ENCODE results near the gene SYNPR. TPM values are rescaled to one million over a fixed set of nuclear protein-coding genes. Genes with fewer than 3 reads are reported as not detected.

Gene SYNPR
- polyA plus RNA-seq, 1 donor from 2014 or later = 2.0 TPM

- Histone ChIP-seq H3K36me3 (ENCODE audit: insufficient read depth, low read length) (no peaks in the 10 kb centered on the region), H3K9me2 (ENCODE audit: insufficient read depth, low read length) (no peaks in the 10 kb centered on the region), H2AFZ (ENCODE audit: low read depth, low read length) (no peak overlapping the region), H3K4me2 (ENCODE audit: low read length) (no peak overlapping the region), H3K27ac (ENCODE audit: low read length) (no peak overlapping the region), H3K4me3 (ENCODE audit: low read length) (no peak overlapping the region), H3F3A (ENCODE audit: insufficient read depth, low read length, poor library complexity, severe bottlenecking) (no peaks in the 10 kb centered on the region), H3K79me2 (replicated peaks; ENCODE audit: insufficient read depth, low read length) (no peaks in the 10 kb centered on the region), H3K9me3 (ENCODE audit: low read length) (no peaks in the 10 kb centered on the region), H3K27me3 (ENCODE audit: insufficient read depth, low read depth, low read length) (no peaks in the 10 kb centered on the region), H3K9ac (ENCODE audit: low read length) (no peak overlapping the region), H4K20me1 (ENCODE audit: insufficient read depth) (no peaks in the 10 kb centered on the region)
- no peak for TF ChIP-seq TAF1 (IDR thresholded peaks at IDR 0.05; ENCODE audit: low read depth)
- TF ChIP-seq EP300 (conservative IDR thresholded peaks at IDR 0.05; ENCODE audit: poor library complexity, severe bottlenecking) = no peak
- TF ChIP-seq POLR2AphosphoS5 (IDR thresholded peaks at IDR 0.05) = no peak
Measured at GRCh38 chr3:63514678-63515077, 236.6 kb downstream of the SYNPR start.

- Histone ChIP-seq H4K20me1 (ENCODE audit: insufficient read depth) (no peaks in the 10 kb centered on the region), H3K4me2 (ENCODE audit: low read length) (no peak overlapping the region), H3K27me3 (ENCODE audit: insufficient read depth, low read depth, low read length) (no peaks in the 10 kb centered on the region), H3F3A (ENCODE audit: insufficient read depth, low read length, poor library complexity, severe bottlenecking) (no peaks in the 10 kb centered on the region), H3K9me2 (ENCODE audit: insufficient read depth, low read length) (no peaks in the 10 kb centered on the region), H3K79me2 (replicated peaks; ENCODE audit: insufficient read depth, low read length) (no peaks in the 10 kb centered on the region), H3K27ac (ENCODE audit: low read length) (no peak overlapping the region), H3K4me3 (ENCODE audit: low read length) (no peak overlapping the region), H3K36me3 (ENCODE audit: insufficient read depth, low read length) (no peaks in the 10 kb centered on the region), H3K9me3 (ENCODE audit: low read length) (no peaks in the 10 kb centered on the region), H3K9ac (ENCODE audit: low read length) (no peak overlapping the region), H2AFZ (ENCODE audit: low read depth, low read length) (no peak overlapping the region)
- no peak for TF ChIP-seq RAD21 (conservative IDR thresholded peaks at IDR 0.05)
Measured at GRCh38 chr3:63519426-63519825, 241.3 kb downstream of the SYNPR start.

GRCh38 chr3:63521657-63522056, 243.5 kb downstream of the SYNPR start:
- Histone ChIP-seq H4K20me1 (ENCODE audit: insufficient read depth) (no peaks in the 10 kb centered on the region), H3K9me2 (ENCODE audit: insufficient read depth, low read length) (no peaks in the 10 kb centered on the region), H3K27me3 (ENCODE audit: insufficient read depth, low read depth, low read length) (no peaks in the 10 kb centered on the region), H3K4me3 (ENCODE audit: low read length) (no peak overlapping the region), H2AFZ (ENCODE audit: low read depth, low read length) (no peak overlapping the region), H3K4me2 (ENCODE audit: low read length) (no peak overlapping the region), H3K36me3 (ENCODE audit: insufficient read depth, low read length) (no peaks in the 10 kb centered on the region), H3K9ac (ENCODE audit: low read length) (no peak overlapping the region), H3K27ac (ENCODE audit: low read length) (no peak overlapping the region), H3K9me3 (ENCODE audit: low read length) (no peaks in the 10 kb centered on the region), H3K79me2 (replicated peaks; ENCODE audit: insufficient read depth, low read length) (no peaks in the 10 kb centered on the region), H3F3A (ENCODE audit: insufficient read depth, low read length, poor library complexity, severe bottlenecking) (no peaks in the 10 kb centered on the region)
- TF ChIP-seq EP300 (conservative IDR thresholded peaks at IDR 0.05; ENCODE audit: poor library complexity, severe bottlenecking) = no peak
- no peak for TF ChIP-seq MXI1 (conservative IDR thresholded peaks at IDR 0.05; ENCODE audit: poor library complexity, severe bottlenecking)
- TF ChIP-seq TAF1 (IDR thresholded peaks at IDR 0.05; ENCODE audit: low read depth) = no peak
- TF ChIP-seq REST (IDR thresholded peaks at IDR 0.05; ENCODE audit: borderline replicate concordance) = no peak
- TF ChIP-seq POLR2AphosphoS5 (IDR thresholded peaks at IDR 0.05) = no peak
- no peak for TF ChIP-seq CTCF (IDR thresholded peaks at IDR 0.05; ENCODE audit: poor library complexity, severe bottlenecking)
- no peak for TF ChIP-seq SMC3 (conservative IDR thresholded peaks at IDR 0.05; ENCODE audit: poor library complexity)
- TF ChIP-seq RAD21 (conservative IDR thresholded peaks at IDR 0.05) = no peak
- TF ChIP-seq EZH2 (IDR thresholded peaks at IDR 0.05; ENCODE audit: borderline replicate concordance, insufficient read depth, low read length, poor library complexity, severe bottlenecking) = no peak
